Liver (tissue), 3 donors: ENCODE results near the gene GRK6.

Source experiments
- ATF3 ChIP-seq: IDR thresholded peaks from 2 replicates; pipeline ENCODE4 v1.6.1; 2016; ENCODE audit warnings: antibody characterized with exemption
- EGR1 ChIP-seq, 2 donors: IDR thresholded peaks; 2 replicates each; pipeline ENCODE4 v1.6.1; 2016 to 2018; ENCODE audit warnings: antibody characterized with exemption in 2 of 2, low read depth in 2 of 2
- GABPA ChIP-seq, 2 donors: IDR thresholded peaks in 1 of 2; conservative IDR thresholded peaks in 1 of 2; 2 replicates each; pipeline ENCODE4 v1.6.1; 2016; ENCODE audit warnings: antibody characterized with exemption in 2 of 2, mild to moderate bottlenecking in 1 of 2, moderate library complexity in 1 of 2
- HNF4A ChIP-seq, 2 donors: conservative IDR thresholded peaks; 2 replicates each; pipeline ENCODE4 v1.6.1; 2016; ENCODE audit warnings: antibody characterized with exemption in 2 of 2, mild to moderate bottlenecking in 2 of 2
- JUND ChIP-seq, 2 donors: IDR thresholded peaks; 2 replicates each; pipeline ENCODE4 v1.6.1; 2016; ENCODE audit warnings: antibody characterized with exemption in 2 of 2
- NR2F2 ChIP-seq: IDR thresholded peaks from 2 replicates; pipeline ENCODE4 v1.6.1; 2016; ENCODE audit warnings: antibody characterized with exemption
- RAD21 ChIP-seq, 2 donors: IDR thresholded peaks; 2 replicates each; pipeline ENCODE4 v1.6.1; 2016; ENCODE audit warnings: antibody characterized with exemption in 2 of 2, mild to moderate bottlenecking in 2 of 2
- SP1 ChIP-seq: IDR thresholded peaks from 2 replicates; pipeline ENCODE4 v1.6.1; 2018; ENCODE audit warnings: antibody characterized with exemption, mild to moderate bottlenecking
- TAF1 ChIP-seq: conservative IDR thresholded peaks from 2 replicates; pipeline ENCODE4 v1.6.1; 2016; ENCODE audit warnings: antibody characterized with exemption, mild to moderate bottlenecking
- YY1 ChIP-seq: IDR thresholded peaks from 2 replicates; pipeline ENCODE4 v1.6.1; 2016; ENCODE audit warnings: antibody characterized with exemption, mild to moderate bottlenecking
- TF ChIP-seq, protein P1 (sequence below): fragments of 150-350 bp; IDR thresholded peaks from 2 replicates; pipeline ENCODE4 v1.5.1; 2017; ENCODE audit warnings: improper control_type of control experiment, low read depth, low read length; ENCODE audit not compliant: missing input control
- TF ChIP-seq, protein P2 (sequence below): IDR thresholded peaks from 2 replicates; pipeline ENCODE4 v1.6.1; 2016; ENCODE audit warnings: antibody characterized with exemption
- TF ChIP-seq, protein P3 (sequence below): IDR thresholded peaks from 2 replicates; pipeline ENCODE4 v1.6.1; 2016; ENCODE audit warnings: antibody characterized with exemption, mild to moderate bottlenecking
- TF ChIP-seq, protein P4 (sequence below): IDR thresholded peaks from 2 replicates; pipeline ENCODE4 v1.6.1; 2016; ENCODE audit warnings: antibody characterized with exemption
- donor health status: healthy.
- donor health status: healthy.

- TF ChIP-seq, protein P1, sequence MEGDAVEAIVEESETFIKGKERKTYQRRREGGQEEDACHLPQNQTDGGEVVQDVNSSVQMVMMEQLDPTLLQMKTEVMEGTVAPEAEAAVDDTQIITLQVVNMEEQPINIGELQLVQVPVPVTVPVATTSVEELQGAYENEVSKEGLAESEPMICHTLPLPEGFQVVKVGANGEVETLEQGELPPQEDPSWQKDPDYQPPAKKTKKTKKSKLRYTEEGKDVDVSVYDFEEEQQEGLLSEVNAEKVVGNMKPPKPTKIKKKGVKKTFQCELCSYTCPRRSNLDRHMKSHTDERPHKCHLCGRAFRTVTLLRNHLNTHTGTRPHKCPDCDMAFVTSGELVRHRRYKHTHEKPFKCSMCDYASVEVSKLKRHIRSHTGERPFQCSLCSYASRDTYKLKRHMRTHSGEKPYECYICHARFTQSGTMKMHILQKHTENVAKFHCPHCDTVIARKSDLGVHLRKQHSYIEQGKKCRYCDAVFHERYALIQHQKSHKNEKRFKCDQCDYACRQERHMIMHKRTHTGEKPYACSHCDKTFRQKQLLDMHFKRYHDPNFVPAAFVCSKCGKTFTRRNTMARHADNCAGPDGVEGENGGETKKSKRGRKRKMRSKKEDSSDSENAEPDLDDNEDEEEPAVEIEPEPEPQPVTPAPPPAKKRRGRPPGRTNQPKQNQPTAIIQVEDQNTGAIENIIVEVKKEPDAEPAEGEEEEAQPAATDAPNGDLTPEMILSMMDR, result no peak
- TF ChIP-seq EGR1 (IDR thresholded peaks at IDR 0.05; ENCODE audit: low read depth in 2 of 2) (no peak), GABPA (IDR thresholded peaks at IDR 0.05 in 1 of 2, conservative IDR thresholded peaks at IDR 0.05 in 1 of 2) (no peak), SP1 (no peak), TAF1 (no peak), RAD21 (IDR thresholded peaks at IDR 0.05) (no peak), JUND (IDR thresholded peaks at IDR 0.05) (no peak), HNF4A (conservative IDR thresholded peaks at IDR 0.05) (no peak), NR2F2 (no peak), YY1 (no peak), ATF3 (no peak)
- TF ChIP-seq, protein P2, sequence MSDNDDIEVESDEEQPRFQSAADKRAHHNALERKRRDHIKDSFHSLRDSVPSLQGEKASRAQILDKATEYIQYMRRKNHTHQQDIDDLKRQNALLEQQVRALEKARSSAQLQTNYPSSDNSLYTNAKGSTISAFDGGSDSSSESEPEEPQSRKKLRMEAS, result no peak
- TF ChIP-seq, protein P3, sequence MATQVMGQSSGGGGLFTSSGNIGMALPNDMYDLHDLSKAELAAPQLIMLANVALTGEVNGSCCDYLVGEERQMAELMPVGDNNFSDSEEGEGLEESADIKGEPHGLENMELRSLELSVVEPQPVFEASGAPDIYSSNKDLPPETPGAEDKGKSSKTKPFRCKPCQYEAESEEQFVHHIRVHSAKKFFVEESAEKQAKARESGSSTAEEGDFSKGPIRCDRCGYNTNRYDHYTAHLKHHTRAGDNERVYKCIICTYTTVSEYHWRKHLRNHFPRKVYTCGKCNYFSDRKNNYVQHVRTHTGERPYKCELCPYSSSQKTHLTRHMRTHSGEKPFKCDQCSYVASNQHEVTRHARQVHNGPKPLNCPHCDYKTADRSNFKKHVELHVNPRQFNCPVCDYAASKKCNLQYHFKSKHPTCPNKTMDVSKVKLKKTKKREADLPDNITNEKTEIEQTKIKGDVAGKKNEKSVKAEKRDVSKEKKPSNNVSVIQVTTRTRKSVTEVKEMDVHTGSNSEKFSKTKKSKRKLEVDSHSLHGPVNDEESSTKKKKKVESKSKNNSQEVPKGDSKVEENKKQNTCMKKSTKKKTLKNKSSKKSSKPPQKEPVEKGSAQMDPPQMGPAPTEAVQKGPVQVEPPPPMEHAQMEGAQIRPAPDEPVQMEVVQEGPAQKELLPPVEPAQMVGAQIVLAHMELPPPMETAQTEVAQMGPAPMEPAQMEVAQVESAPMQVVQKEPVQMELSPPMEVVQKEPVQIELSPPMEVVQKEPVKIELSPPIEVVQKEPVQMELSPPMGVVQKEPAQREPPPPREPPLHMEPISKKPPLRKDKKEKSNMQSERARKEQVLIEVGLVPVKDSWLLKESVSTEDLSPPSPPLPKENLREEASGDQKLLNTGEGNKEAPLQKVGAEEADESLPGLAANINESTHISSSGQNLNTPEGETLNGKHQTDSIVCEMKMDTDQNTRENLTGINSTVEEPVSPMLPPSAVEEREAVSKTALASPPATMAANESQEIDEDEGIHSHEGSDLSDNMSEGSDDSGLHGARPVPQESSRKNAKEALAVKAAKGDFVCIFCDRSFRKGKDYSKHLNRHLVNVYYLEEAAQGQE, result no peak
- TF ChIP-seq, protein P4, sequence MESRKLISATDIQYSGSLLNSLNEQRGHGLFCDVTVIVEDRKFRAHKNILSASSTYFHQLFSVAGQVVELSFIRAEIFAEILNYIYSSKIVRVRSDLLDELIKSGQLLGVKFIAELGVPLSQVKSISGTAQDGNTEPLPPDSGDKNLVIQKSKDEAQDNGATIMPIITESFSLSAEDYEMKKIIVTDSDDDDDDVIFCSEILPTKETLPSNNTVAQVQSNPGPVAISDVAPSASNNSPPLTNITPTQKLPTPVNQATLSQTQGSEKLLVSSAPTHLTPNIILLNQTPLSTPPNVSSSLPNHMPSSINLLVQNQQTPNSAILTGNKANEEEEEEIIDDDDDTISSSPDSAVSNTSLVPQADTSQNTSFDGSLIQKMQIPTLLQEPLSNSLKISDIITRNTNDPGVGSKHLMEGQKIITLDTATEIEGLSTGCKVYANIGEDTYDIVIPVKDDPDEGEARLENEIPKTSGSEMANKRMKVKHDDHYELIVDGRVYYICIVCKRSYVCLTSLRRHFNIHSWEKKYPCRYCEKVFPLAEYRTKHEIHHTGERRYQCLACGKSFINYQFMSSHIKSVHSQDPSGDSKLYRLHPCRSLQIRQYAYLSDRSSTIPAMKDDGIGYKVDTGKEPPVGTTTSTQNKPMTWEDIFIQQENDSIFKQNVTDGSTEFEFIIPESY, result no peak
Observed at GRCh38 chr5:177397875-177398390, 28.5 kb upstream of the GRK6 start.
